WTC11 (cell line): ENCODE results near the gene ADAMTS12.

ENCODE experiments used
- EMX1 ChIP-seq: fragments of 250-450 bp; sonication (Bioruptor Pico); IDR thresholded peaks from 2 replicates; pipeline ENCODE4 v1.8.0; 2021; ENCODE audit warnings: mild to moderate bottlenecking
- KAT7 ChIP-seq: sonication (generic); formaldehyde crosslinking; IDR thresholded peaks from 2 replicates; pipeline ENCODE4 v1.8.1; 2023; ENCODE audit warnings: missing genetic modification reagents, mild to moderate bottlenecking, borderline replicate concordance
- NFE2L1 ChIP-seq: sonication (generic); formaldehyde crosslinking; IDR thresholded peaks from 2 replicates; pipeline ENCODE4 v1.8.1; 2023; ENCODE audit warnings: missing genetic modification reagents
- NR2C2 ChIP-seq: sonication (generic); formaldehyde crosslinking; IDR thresholded peaks from 2 replicates; pipeline ENCODE4 v1.8.0; 2022; ENCODE audit warnings: mild to moderate bottlenecking, missing genetic modification reagents
- PRDM15 ChIP-seq: sonication (generic); formaldehyde crosslinking; IDR thresholded peaks from 2 replicates; pipeline ENCODE4 v1.8.0; 2022; ENCODE audit warnings: missing genetic modification reagents
- SMAD4 ChIP-seq: sonication (generic); formaldehyde crosslinking; IDR thresholded peaks from 2 replicates; pipeline ENCODE4 v1.8.0; 2022; ENCODE audit warnings: mild to moderate bottlenecking, missing genetic modification reagents
- ZNF138 ChIP-seq: sonication (generic); formaldehyde crosslinking; conservative IDR thresholded peaks from 2 replicates; pipeline ENCODE4 v1.8.1; 2022; ENCODE audit warnings: mild to moderate bottlenecking, moderate library complexity, missing genetic modification reagents
- ZNF263 ChIP-seq: sonication (generic); formaldehyde crosslinking; IDR thresholded peaks from 2 replicates; pipeline ENCODE4 v1.8.1; 2022; ENCODE audit warnings: low read depth, mild to moderate bottlenecking, moderate library complexity, missing genetic modification reagents
- ZNF317 ChIP-seq: sonication (generic); formaldehyde crosslinking; IDR thresholded peaks from 2 replicates; pipeline ENCODE4 v1.8.1; 2023; ENCODE audit warnings: low read depth, mild to moderate bottlenecking, moderate library complexity, missing genetic modification reagents, borderline replicate concordance
- TF ChIP-seq, protein P1 (sequence below): fragments of 200-600 bp; IDR thresholded peaks from 2 replicates; pipeline ENCODE4 v1.8.0; 2022; ENCODE audit warnings: antibody characterized with exemption
- TF ChIP-seq, protein P2 (sequence below): sonication (generic); formaldehyde crosslinking; IDR thresholded peaks from 2 replicates; pipeline ENCODE4 v1.8.1; 2023; ENCODE audit warnings: mild to moderate bottlenecking, missing genetic modification reagents, moderate library complexity
- TF ChIP-seq, protein P3 (sequence below): sonication (generic); formaldehyde crosslinking; IDR thresholded peaks from 2 replicates; pipeline ENCODE4 v1.8.1; 2022; ENCODE audit warnings: low read depth, missing genetic modification reagents, borderline replicate concordance

- TF ChIP-seq, protein P1, sequence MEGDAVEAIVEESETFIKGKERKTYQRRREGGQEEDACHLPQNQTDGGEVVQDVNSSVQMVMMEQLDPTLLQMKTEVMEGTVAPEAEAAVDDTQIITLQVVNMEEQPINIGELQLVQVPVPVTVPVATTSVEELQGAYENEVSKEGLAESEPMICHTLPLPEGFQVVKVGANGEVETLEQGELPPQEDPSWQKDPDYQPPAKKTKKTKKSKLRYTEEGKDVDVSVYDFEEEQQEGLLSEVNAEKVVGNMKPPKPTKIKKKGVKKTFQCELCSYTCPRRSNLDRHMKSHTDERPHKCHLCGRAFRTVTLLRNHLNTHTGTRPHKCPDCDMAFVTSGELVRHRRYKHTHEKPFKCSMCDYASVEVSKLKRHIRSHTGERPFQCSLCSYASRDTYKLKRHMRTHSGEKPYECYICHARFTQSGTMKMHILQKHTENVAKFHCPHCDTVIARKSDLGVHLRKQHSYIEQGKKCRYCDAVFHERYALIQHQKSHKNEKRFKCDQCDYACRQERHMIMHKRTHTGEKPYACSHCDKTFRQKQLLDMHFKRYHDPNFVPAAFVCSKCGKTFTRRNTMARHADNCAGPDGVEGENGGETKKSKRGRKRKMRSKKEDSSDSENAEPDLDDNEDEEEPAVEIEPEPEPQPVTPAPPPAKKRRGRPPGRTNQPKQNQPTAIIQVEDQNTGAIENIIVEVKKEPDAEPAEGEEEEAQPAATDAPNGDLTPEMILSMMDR: no peak
- TF ChIP-seq, protein P2, sequence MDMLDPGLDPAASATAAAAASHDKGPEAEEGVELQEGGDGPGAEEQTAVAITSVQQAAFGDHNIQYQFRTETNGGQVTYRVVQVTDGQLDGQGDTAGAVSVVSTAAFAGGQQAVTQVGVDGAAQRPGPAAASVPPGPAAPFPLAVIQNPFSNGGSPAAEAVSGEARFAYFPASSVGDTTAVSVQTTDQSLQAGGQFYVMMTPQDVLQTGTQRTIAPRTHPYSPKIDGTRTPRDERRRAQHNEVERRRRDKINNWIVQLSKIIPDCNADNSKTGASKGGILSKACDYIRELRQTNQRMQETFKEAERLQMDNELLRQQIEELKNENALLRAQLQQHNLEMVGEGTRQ: no peak
- TF ChIP-seq ZNF263 (CRISPR knock-in tag): no peak
- no peak for TF ChIP-seq EMX1
- no peak for TF ChIP-seq SMAD4 (CRISPR knock-in tag)
- TF ChIP-seq ZNF317: no peak
- TF ChIP-seq NFE2L1 (CRISPR knock-in tag): no peak
- TF ChIP-seq, protein P3, sequence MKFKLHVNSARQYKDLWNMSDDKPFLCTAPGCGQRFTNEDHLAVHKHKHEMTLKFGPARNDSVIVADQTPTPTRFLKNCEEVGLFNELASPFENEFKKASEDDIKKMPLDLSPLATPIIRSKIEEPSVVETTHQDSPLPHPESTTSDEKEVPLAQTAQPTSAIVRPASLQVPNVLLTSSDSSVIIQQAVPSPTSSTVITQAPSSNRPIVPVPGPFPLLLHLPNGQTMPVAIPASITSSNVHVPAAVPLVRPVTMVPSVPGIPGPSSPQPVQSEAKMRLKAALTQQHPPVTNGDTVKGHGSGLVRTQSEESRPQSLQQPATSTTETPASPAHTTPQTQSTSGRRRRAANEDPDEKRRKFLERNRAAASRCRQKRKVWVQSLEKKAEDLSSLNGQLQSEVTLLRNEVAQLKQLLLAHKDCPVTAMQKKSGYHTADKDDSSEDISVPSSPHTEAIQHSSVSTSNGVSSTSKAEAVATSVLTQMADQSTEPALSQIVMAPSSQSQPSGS (CRISPR knock-in tag): no peak
- no peak for TF ChIP-seq ZNF138 (CRISPR knock-in tag)
- TF ChIP-seq PRDM15: no peak
- no peak for TF ChIP-seq KAT7 (CRISPR knock-in tag)
- no peak for TF ChIP-seq NR2C2 (CRISPR knock-in tag)
Observed at GRCh38 chr5:33880319-33880718, 11.5 kb downstream of the ADAMTS12 start.
